Esophagus muscularis mucosa (tissue), 4 donors: Measurements from ENCODE around the gene CC2D1A.

Experiments
- EP300 ChIP-seq: sonication (generic); formaldehyde crosslinking; IDR thresholded peaks from one replicate; pipeline ENCODE4 v1.6.1; 2017; ENCODE audit warnings: antibody characterized with exemption
- POLR2A ChIP-seq: fragments of 450-650 bp; IDR thresholded peaks from one replicate; pipeline ENCODE4 v1.6.1; 2017; ENCODE audit warnings: antibody characterized with exemption, moderate library complexity, mild to moderate bottlenecking, low read depth
- TF ChIP-seq, protein P1 (sequence below), 3 experiments: fragments of 200-600 bp in 2 of 3; fragments of 450-650 bp in 1 of 3; sonication (generic) in 2 of 3; IDR thresholded peaks; one replicate each; pipeline ENCODE4 v1.5.1; 2017 to 2019; ENCODE audit warnings: antibody characterized with exemption in 3 of 3, mild to moderate bottlenecking in 2 of 3, moderate library complexity in 1 of 3

DNA sequence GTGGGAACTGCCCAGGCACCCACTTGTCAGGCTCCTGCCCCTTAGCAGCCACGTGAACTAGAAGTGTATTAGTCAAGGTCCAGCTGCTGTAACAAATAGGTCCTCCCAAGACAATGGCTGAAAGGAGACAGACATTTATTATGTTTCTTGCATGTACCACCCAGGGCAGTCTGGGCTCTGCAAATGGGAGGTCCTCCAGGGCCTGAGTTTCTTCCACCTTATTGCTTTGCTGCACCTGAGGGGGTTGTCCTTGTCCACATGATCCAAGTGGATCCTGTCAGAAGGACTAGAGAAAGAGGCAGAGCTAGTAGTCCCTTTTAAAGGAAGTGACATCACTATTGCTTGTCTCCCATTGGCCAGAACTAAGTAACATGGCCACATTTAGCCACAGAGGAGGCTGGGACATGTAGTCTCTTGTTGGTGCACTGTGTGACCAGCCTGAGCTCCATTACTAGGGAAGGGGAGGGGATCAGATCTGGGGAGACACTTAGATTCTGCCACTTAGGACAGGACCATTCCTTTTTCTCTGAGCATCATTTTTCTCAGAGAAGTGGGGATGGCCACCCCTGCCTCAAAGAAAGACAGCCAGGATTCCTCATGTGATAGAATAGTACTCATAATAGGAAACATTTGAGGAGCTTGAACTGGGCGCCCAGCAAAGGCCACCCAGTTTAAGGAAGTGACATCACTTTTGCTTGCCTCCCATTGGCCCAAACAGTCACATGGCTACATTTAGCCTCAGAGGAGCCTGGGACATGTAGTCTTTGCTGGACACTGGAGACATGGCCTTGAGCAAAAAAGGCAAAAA, 15.1 kb downstream of the CC2D1A start:
- TF ChIP-seq POLR2A = no peak
- TF ChIP-seq, protein P1, sequence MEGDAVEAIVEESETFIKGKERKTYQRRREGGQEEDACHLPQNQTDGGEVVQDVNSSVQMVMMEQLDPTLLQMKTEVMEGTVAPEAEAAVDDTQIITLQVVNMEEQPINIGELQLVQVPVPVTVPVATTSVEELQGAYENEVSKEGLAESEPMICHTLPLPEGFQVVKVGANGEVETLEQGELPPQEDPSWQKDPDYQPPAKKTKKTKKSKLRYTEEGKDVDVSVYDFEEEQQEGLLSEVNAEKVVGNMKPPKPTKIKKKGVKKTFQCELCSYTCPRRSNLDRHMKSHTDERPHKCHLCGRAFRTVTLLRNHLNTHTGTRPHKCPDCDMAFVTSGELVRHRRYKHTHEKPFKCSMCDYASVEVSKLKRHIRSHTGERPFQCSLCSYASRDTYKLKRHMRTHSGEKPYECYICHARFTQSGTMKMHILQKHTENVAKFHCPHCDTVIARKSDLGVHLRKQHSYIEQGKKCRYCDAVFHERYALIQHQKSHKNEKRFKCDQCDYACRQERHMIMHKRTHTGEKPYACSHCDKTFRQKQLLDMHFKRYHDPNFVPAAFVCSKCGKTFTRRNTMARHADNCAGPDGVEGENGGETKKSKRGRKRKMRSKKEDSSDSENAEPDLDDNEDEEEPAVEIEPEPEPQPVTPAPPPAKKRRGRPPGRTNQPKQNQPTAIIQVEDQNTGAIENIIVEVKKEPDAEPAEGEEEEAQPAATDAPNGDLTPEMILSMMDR (IDR thresholded peaks at IDR 0.05) = no peak
- no peak for TF ChIP-seq EP300
